TTC549 (cell line): ENCODE measurements around the gene RINL.
"Not testable (repeated sequence)": the region's sequence is repeated elsewhere in the genome, so short reads cannot be mapped to it uniquely, and the experiment has no call there.

Experiments
- FAIRE-seq: peaks from 2 replicates; lab custom pipeline; 2012; peaks lifted over from hg19 to GRCh38; lab: Jason Lieb, UNC

Gene RINL

DNA sequence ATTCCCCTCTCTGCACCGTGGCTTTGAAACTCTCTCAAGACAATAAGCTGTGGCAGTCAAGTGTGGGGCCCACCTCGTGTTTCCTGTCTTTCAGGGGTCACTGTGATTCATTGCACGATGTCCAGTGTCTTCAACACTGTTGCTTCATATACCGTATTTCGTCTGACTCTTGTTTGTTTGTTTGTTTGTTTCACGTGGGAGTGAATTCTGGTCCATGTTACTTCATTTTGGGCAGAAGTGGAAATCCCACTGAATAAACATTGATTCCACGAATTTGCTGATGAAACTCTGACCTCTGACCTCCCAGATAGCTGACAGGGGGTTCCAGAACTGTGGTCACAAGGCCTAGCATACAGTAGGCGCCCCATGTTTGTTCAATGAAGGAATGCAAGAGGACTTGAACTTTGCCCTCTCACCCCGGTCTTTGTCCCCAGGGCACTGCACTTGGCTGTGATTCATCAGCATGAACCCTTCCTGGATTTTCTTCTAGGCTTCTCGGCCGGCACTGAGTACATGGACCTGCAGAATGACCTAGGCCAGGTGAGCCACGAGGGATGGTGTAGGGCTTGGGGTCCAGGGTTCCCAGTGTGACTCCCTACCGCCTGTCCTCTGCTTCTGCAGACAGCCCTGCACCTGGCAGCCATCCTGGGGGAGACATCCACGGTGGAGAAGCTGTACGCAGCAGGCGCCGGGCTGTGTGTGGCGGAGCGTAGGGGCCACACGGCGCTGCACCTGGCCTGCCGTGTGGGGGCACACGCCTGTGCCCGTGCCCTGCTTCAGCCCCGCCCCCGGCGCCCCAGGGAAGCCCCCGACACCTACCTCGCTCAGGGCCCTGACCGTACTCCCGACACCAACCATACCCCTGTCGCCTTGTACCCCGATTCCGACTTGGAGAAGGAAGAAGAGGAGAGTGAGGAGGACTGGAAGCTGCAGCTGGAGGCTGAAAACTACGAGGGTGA is 26.8 kb upstream of the RINL start:
- FAIRE-seq = no peak

DNA sequence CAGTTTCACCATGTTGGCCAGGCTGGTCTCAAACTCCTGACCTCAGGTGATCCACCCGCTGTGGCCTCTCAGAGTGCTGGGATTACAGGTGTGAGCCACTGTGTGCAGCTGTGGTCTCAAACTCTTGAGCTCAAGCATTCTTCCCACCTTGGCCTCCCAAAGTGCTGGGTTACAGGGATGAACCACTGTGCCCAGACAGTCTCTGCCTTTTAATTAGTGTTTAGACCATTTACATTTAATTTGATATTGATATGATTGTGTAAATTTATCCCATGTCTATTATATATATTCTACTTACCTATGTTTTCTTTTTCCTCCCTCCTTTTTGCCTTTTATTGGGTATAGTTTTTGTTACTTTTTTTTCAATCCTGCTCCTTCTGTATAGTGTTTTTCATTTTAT is 23.6 kb upstream of the RINL start:
- FAIRE-seq = no peak

DNA sequence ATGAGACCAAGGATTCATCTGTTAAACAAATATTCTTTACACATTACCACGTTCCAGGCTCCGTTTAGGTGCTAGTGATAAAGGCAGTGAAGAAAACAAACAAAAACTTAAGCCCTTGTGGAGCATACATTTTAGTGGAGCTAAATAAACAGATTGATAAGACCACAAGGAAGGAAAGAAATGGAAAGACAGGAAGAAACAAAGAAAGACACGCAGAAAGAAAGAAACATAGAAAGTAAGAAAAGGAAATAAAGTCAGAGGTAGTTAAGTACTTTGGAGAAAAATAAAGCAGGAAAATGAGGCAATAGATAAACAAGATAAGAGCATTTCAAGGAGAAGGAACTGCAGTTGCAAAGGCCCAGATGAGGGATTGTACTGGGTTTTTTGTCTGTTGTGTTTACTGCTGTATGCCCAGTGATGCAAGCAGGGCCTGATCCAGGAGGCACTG is 22.7 kb upstream of the RINL start:
- FAIRE-seq = no peak

DNA sequence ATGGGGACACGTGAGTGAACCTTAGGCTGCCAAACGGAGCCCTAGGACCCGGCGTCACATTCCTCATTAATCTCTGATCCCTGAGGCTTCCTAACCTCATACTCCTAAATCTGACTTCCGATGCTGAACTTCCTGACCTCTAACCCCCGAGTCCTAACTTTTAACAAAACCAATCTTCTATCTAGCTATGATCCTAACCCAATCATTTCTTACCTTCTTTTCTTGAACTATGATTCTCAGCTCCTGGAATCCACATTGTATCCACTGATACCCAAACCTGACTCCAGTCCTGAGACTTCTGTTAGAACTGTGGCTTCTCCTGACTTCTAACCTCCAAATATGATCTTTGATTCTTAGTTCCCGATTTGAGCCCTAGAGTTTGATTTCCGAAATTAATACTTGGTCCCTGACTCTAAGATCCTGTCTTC is 22.1 kb upstream of the RINL start:
- FAIRE-seq = no peak

DNA sequence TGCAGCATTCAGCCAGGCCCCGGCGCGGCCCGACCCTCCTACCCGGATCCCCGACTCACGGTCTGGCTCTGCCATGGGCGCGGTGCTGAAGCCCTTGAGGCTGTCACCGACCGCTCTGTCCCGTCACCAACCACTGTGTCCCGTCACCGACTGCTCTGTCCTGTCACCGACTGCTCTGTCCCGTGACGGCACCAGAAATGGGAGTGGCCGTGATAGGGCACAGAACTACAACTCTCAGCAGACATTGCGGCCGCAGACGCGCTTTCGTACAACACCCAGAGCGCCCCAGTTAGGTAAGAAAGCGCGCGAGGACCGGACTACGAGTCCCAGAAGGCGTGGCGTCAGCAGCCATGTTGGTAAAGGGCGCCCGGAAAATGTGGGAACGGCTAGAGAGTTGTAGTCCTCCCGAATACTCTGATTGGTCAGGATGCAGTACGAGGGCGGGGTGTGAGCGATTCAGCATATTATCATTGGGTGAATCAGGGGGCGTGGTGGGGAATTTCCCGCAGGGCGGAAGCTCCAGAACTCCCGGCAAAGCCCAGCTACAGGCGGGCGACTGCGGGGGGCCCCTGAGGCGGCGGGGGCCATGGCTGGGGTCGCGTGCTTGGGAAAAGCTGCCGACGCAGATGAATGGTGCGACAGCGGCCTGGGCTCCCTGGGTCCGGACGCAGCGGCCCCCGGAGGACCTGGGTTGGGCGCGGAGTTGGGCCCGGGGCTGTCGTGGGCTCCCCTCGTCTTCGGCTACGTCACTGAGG is 21.5 kb upstream of the RINL start, which contains the start of the genes NFKBIB and SIRT2:
Gene NFKBIB, plus strand, starts transcription at position 523 of the 755 bp plus-strand sequence. Its CDS starts 64 bp downstream, at position 587.
Gene SIRT2, minus strand, starts transcription at position 172 of the 755 bp plus-strand sequence. Its CDS starts 97 bp downstream, at position 75.
- FAIRE-seq = peak; percentile 96

DNA sequence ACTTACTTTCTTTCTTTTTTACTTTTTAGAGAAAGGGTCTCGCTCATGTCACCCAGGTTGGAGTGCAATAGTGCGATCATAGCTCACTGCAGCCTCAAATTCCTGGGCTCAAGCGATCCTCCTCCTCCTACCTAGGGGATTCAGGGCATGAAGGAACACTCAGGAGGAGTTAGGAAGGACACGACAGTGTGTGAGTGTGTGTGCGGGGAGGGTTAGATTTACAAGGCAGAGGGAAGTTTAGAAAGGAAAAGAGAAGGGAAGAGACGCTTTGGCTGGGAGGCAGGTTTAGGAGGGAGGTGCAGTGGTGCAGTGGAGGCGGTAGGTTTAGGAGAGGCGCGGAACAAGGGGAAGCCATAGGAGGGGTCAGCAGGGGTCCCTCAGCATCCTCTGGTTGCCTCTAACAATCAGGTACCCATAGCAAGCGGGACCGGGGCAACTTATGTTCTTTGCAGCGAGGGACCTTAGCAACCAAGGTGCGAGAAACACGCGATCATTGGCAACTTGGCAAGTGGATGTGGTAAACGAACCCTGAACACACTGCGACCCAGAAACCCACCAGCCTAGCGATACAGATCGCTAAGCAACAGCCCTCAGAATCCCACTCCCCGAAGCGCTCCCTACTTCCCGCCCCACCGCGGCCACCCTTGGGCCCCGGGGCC is 20.8 kb upstream of the RINL start:
- no peak for FAIRE-seq

DNA sequence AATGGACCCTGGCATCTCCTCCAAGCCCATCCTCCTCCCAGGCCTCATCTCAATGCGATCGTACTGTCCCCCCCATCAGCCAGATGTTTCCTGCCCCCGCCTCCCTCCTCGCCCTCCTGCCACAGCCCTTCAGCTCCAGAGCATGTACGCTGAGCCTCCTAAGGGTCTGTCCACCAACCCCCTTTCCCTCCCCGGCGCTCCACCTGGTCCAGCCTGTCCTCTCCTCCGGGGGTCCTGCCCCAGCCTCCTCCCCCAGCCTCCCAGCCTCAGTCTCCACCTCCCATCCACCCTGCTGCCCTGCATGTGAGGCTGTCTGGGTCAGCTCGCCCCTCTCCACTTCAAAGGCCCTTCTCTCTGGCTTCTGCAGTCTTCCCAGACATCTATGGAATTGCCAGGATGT is 16.9 kb upstream of the RINL start:
- no peak for FAIRE-seq

DNA sequence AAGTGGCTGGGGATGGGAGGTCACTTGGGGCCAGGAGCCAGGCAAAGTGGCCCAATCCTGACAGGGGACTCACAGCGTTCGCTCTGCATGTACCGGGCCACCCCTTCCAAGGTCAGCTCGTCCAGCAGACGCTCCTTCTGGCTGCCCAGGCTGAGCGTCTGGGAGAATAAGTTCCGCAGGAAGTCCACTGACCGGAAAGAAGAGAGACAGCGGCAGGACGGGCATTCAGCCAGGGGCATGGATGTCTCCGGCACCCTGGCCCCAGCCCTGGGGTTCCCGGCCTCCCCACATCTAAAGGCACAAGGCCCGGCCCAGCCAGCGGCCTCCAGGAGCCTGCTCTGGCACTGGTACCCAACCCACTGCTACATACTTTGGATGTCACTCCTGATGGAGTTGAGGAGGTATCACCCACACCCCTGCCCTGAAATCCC is 15.3 kb upstream of the RINL start:
- FAIRE-seq = no peak

DNA sequence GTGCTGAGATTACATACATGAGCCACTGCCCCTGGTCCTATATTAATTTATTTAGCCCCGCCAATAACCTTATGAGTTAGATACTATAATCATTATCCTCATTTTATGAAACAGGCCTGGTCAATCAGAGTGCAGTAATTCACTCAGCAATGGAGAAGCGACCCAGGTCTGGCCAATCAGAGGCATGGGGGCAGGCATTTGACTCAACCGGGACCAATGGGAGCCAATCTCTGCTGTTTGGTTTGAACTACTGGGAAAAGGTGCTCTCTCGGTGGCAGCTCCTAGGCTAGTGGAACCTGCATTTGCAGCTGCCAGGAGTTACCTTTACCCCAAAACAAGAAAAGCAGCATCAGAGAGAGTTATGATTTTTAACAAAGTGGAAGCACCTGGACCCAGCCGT is 14.8 kb upstream of the RINL start:
- FAIRE-seq = no peak

DNA sequence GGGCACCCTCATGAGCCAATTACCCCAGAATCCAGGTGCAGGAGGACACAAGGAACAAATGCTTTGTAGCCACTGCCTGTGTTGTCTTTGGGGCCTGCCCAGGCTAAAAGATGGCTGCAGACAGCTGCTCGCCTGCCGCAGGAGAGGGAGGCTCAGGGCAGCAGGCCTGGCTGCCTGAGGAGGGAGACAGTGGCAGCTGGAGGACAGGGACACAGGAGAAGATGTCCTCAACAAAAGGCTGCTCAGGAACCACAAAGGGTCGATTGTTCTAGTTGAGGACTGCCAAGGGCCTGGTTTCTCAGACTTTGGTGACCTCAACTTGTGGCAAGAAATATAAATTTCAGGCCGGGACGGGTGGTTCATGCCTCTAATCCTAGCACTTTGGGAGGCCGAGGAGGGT is 13.7 kb upstream of the RINL start:
- FAIRE-seq = no peak

DNA sequence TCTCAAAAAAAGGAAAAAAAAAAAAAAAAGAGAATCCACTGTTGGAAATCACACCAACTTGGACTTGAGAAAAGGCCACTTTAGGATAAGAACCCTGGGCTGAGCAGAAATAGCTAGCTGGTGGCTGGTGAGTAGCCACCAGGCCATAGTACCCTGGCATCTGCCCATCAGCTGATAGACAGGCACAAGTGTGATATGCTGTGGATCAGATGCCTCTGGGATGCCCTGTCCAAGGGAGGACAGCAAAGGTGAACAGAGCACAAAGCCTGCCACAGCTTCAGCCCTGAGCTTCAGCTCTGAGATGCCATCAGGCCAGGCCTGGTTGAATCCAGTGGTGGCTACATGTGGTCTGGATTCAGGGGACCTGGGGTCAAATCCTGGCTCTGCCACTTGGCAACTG is 12.6 kb upstream of the RINL start:
- no peak for FAIRE-seq

DNA sequence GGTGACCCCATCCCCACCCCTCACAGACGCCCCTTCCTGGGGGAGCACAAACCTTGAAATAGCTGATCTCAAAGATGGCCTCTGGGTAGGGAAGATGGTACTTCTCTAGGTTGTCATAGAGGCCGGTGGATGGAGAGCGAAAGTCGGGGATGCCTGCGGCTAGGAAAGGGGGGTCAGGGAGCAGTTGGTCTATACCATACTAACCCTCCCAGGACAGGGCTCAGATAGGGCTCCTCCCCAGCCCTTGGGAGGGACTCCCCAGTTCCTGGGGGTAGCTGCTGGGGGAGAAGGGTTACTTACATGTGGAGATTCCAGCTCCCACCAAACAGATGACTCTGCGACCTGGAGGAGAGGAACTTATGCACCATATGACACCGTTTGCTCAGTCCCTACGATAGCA is 11.7 kb upstream of the RINL start:
- FAIRE-seq = no peak

DNA sequence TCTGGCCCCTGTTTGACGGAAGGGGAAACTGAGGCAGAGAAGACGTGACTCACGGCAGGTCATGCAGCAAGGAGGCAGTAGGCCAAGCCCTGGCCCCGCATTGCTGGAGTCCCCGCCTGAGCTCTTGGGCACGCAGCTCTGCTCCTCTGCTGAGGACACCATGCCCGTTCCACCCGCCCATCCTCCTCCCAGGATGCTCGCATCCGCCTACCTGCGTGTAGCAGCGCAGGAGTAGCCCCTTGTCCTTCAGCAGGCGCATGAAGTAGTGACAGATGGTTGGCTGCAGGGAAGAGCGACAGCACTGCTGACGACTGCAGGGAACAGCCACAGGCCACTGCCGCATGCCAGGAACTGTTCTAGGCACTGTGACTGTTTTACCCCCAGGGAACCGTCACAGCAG is 10.8 kb upstream of the RINL start:
- no peak for FAIRE-seq

DNA sequence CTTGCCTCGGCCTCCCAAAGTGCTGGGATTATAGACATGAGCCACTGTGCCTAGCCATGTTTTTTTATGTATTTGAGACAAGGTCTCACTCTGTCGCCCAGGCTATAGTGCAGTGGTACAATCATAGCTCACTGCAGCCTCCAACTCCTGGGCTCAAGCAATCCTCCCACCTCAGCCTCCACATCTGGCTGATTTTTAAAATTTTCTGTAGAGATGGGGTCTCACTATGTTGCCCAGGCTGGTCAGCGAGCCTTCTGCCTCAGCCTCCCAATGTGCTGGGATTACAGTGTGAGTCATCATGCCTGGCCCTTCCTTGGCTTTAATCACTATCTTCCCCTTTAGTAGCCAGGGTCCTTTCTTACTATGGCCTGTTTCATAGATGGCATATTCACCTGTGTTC is 6.6 kb upstream of the RINL start:
- FAIRE-seq = not testable (repeated sequence)

DNA sequence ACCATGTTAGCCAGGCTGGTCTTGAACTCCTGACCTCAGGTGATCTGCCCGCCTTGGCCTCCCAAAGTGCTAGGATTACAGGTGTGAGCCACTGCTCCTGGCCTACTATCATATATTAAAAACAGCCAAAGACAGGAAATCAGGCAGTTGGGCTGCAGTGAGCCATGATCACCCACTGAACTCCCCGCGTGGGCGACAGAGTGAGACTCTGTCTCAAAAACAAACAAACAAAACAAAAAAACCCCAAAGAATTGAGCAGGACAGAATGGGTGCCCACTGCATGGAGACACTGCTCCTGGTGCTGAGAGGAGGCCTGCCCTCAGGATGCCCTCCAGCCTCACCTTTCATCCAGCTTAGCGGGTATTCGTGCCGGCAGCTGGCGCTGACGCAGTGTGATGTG is 5.2 kb upstream of the RINL start:
- no peak for FAIRE-seq

DNA sequence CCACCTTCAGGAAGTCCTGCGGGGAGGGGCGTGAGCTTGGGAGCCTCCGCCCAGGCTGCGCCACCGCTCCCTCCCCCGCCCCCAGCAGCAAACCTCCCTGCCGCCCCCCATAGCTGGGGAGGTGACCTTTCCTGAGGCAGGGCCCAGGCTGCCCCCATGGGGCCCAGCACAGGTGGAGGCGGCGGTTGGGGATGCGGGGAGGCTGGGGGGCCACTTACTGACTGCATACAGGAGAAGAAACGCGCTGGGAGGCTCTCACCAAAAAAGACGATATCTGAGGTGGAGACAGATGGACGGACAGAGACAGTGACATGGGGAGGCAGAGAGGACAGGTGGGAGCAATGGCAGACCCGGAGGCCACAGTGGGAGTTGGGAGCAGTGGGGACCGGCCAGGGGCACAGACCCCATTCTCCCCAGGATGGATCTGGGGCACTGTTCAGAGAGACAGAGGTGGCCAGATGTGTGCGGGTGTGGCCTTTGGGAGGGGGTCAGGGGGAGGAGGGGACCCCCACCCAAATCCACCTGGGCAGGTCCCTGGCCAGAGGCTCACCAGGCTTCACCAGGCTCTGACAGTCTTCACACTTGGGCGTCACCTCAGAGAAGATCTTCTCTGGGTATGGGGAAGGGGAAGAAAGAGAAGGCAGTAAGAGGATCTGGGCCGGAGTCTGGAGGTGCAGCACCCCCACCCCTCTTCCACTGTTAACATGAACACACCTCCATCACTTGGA is 3.0 kb upstream of the RINL start:
- FAIRE-seq = no peak

DNA sequence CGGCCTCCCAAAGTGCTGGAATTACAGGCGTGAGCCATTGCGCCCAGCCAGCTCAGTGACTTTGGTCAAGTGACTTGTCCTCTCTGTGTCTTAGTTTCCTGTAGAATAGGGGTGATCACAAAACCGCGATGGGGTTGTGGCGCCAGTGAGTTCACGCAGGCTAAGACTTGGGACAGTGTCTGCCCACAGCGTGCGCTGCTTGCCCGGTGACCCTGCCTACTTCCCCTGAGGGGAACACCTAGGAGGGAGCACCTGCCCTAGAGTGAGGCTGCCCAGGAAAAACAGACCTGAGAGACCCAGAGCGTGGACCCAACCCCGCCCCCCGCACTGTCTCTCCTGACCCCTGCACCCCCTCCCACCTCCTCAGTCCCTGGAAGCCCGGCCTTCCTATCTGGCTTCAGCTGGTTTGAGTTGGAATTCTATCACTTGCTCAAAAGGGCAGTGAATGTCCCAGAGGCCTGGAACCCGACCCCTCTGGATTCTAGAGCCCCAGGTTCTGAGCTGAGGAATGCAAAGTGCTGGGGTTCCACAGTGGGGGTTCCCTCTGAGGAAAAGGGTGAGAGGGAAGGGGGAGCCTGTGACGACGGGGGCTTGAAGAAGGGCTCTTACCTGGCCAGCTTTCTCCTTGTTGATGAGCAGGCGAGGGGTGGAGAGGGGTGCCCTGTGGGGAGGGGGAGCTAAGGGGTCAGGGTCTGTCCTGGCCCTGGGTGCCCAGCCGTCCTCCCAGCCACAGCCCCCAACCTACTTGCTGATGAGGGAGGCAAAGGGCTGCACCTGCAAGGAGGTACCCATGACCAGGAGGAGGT is 2.2 kb upstream of the RINL start:
- FAIRE-seq = no peak

DNA sequence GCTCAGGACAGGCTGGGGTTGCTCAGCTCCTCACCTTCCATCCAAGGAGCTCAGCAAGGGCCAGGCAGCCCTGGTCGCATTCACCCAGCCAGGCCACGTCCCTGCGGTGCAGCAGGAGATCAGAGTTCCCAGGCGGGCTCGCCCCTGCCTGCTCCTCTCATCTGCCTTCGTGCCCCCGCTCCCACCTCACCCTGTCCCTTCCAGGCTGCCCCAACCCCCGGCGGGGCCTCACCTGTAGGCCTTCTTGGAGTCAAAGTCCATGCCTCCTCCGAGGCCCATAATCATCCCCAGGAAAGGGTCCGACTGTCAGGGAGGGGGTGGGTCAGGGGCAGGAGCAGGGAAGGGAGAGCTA is 1.3 kb upstream of the RINL start:
- FAIRE-seq = no peak

DNA sequence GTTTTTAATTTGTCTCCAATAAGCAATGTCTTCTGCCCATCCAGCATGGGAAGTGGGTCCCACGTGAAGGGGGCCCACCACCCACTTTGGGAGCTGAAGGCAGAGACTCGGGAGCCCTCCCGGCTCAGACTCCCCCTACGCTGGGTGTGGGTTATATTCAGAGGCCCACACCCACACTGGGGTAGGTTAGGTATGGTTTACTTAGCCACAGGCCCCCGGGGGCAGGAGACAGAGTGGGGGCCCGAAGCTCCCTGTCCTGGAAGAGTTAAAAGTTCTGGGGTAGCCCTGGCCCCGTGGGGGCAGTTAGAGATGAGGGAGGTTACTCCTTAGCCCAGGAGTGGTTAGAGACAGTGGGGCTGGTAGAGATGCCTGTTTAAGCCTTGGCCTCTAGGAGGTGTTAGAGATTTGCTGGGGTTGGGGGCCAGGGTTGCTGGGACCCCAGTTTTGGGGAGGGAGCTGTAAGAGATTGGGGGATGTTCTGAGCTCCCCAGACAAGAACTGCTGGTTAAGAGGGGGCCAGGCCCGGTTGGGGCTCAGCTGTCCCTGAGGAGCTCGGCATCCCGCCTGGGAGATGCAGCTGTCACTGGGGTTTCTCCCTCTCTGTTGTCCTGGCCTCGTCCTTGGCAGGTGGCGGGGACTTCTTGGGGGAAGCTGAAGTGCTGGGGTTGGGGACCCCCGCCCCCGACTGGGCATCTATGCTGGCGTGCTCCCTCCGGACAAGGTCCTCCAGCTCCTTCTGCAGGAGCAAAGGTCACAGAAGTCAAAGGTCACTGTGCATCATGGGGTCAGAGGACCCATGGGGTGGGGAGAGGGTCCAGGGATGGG is 712 bp upstream of the RINL start:
- no peak for FAIRE-seq
